GM12865 (cell line): ENCODE results near the gene ARID2.

Experiments
- DNase-seq: peaks from one replicate; pipeline ENCODE4 v3.0.0; 2010; ENCODE audit warnings: low read depth
- H3K4me3 ChIP-seq: 2 replicates; pipeline ENCODE4 v1.5.1; 2011; ENCODE audit warnings: mild to moderate bottlenecking, low read depth, low read length, control low read depth
- TF ChIP-seq, protein P1 (sequence below): IDR thresholded peaks from 2 replicates; pipeline ENCODE4 v1.5.1; 2011; ENCODE audit warnings: low read length, control low read depth, low read depth, inconsistent platforms; ENCODE audit not compliant: insufficient read depth; ENCODE audit errors: missing control alignments

The ARID2 gene

DNA sequence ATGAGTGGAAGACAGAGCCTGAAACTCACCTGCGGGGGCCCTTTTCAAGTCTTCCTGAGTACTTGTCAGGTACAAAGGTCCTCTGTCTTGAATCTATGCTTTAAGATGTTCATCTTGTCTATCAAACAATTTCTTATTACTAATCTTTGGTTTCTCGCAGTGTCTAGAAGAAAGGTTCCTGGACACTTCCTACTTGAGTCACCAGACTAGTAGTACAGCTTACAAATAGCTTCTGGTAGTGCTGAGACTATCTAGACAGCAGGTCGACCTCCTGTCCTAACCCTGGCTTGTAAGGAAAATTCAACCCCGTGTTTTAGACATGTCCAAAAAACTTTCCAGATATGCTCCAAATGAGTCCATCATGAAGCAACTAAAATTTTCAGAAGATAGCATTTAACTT, 11.2 kb upstream of the ARID2 start:
- DNase-seq, result no peak
- no peak overlapping the region for H3K4me3 ChIP-seq

DNA sequence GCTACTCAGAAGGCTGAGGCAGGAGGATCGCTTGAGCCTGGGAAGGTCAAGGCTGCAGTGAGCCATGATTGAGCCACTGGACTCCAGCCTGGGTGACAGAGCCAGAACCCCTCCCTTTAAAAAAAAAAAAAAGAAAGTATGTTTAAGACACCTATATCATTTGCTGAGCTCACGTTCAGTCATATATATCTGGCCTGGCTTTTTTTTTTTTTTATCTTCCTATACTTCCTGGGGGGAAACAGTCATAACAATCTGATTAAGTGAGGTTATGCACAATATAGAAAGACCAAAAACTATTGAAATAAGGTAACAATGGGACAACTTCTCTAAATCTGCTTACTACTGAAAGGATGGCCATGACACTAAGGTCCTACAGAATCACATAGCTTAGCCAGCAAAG, 9.4 kb upstream of the ARID2 start:
- TF ChIP-seq, protein P1, sequence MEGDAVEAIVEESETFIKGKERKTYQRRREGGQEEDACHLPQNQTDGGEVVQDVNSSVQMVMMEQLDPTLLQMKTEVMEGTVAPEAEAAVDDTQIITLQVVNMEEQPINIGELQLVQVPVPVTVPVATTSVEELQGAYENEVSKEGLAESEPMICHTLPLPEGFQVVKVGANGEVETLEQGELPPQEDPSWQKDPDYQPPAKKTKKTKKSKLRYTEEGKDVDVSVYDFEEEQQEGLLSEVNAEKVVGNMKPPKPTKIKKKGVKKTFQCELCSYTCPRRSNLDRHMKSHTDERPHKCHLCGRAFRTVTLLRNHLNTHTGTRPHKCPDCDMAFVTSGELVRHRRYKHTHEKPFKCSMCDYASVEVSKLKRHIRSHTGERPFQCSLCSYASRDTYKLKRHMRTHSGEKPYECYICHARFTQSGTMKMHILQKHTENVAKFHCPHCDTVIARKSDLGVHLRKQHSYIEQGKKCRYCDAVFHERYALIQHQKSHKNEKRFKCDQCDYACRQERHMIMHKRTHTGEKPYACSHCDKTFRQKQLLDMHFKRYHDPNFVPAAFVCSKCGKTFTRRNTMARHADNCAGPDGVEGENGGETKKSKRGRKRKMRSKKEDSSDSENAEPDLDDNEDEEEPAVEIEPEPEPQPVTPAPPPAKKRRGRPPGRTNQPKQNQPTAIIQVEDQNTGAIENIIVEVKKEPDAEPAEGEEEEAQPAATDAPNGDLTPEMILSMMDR, result no peak
- no peak overlapping the region for H3K4me3 ChIP-seq
- DNase-seq, result no peak

More for the DNA sequence above, 11.2 kb upstream of the ARID2 start:
- TF ChIP-seq, protein P1, result no peak

- TF ChIP-seq, protein P1, result no peak
- DNase-seq, result no peak
- no peak overlapping the region for H3K4me3 ChIP-seq
Observed at GRCh38 chr12:45721369-45721768, 8.1 kb upstream of the ARID2 start.

DNA sequence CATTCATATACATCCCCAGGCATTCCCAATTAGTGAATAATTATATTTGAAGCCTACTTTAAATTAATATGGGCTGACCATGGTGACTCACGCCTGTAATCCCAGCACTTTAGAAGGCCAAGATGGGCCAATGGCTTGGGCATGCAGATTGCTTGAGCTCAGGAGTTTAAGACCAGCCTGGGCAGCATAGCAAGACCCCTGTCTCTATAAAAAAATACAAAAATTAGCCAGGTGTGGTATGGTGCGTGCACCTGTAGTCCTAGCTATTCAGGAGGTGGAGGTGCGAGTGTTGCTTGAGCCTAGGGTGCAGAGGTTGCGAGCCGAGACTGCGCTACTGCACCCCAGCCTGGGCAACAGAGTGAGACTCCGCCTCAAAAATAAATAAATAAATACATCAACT, 7.6 kb upstream of the ARID2 start:
- no peak overlapping the region for H3K4me3 ChIP-seq
- no peak for DNase-seq
- TF ChIP-seq, protein P1, result no peak

GRCh38 chr12:45725631-45726602, 3.6 kb upstream of the ARID2 start:
- peak overlapping the region; percentile 92 for H3K4me3 ChIP-seq
- TF ChIP-seq, protein P1, result peak; percentile 64
- DNase-seq, result peak; percentile 57

DNA sequence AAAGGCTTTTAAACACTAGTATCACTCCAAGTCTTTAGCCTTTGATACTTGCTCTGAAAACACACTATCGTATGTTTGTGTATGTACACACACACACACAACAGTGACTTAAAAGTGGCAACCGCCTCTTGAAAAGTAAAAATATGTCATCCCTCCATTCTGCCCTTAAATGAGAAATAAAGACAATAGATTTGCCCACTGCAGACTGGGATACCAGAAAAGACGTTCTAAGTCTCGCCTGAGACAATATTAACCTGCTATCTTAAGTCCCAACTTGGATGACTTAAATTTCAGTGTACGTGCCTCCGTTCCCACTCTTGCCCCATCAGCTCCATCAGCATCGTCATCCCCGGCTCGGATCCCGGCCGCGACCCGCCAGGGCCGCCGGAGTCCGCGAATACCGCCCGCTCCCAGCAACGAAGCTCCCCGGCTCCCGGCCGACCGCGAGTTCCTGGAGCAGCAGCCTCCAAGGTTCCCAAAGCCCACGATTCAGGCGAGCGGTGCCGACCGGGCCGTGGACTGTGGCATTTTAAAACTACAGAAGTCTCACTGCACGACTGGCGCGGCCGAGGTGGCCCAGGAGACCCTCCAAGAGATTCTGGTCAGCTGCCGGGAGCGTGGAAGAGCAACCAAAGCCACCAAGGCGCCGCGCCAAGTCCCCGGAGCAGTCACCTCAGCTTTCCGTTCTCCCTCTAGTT, 2.8 kb upstream of the ARID2 start:
- TF ChIP-seq, protein P1, result no peak
- peak; percentile 48 for DNase-seq
- H3K4me3 ChIP-seq, result peak overlapping the region; percentile 92
